Adipocyte (in vitro differentiated cells): ENCODE results near the gene IL1RL1.

Source experiments
- DNase-seq: peaks from one replicate; pipeline ENCODE4 v3.0.0-alpha.2; 2015; ENCODE audit warnings: low read depth
- H3K27me3 ChIP-seq: replicated peaks from 2 replicates; pipeline ENCODE4 v1.7.0; 2013; ENCODE audit warnings: mild to moderate bottlenecking, low read length, moderate library complexity; ENCODE audit not compliant: control insufficient read depth, insufficient read depth
- H3K36me3 ChIP-seq: 2 replicates; pipeline ENCODE4 v1.7.0; 2013; ENCODE audit warnings: low read length, mild to moderate bottlenecking, moderate library complexity; ENCODE audit not compliant: control insufficient read depth, insufficient read depth, severe bottlenecking
- H3K4me1 ChIP-seq: 2 replicates; pipeline ENCODE4 v1.7.0; 2013; ENCODE audit warnings: mild to moderate bottlenecking, low read length, moderate library complexity; ENCODE audit not compliant: control insufficient read depth, insufficient read depth
- H3K4me3 ChIP-seq: 2 replicates; pipeline ENCODE4 v1.7.0; 2013; ENCODE audit warnings: mild to moderate bottlenecking, low read length, moderate library complexity
- H3K9ac ChIP-seq: 2 replicates; pipeline ENCODE4 v1.7.0; 2013; ENCODE audit warnings: mild to moderate bottlenecking, low read length, moderate library complexity
- H3K9me3 ChIP-seq: 2 replicates; pipeline ENCODE4 v1.7.0; 2013; ENCODE audit warnings: mild to moderate bottlenecking, low read length, moderate library complexity; ENCODE audit not compliant: control insufficient read depth

IL1RL1 gene

DNA sequence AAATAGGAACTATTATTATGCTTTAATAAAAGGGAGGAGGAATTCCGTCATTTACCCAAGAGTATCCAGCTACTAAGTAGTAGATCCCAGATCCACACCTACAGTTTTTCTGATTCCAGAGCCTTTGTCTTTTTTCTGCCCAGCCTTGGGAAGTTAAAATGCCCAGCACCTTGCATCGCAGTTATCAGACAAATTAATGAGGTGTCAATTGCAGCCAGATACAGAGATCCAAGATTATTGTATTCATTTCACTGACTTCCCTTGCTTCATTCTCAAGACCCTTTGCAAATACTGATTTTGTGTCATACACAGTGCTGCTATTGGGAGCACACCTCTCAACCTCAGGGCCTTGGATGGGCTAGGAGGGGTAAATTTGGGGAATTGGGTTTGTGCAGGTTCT, 45.4 kb downstream of the IL1RL1 start:
- DNase-seq, result no peak
- no peak overlapping the region for H3K4me3 ChIP-seq
- H3K9me3 ChIP-seq, result no peaks in the 10 kb centered on the region
- H3K9ac ChIP-seq, result no peak overlapping the region
- peaks cover 5% of the 10 kb centered on the region for H3K4me1 ChIP-seq
- no peaks in the 10 kb centered on the region for H3K27me3 ChIP-seq
- no peaks in the 10 kb centered on the region for H3K36me3 ChIP-seq

DNA sequence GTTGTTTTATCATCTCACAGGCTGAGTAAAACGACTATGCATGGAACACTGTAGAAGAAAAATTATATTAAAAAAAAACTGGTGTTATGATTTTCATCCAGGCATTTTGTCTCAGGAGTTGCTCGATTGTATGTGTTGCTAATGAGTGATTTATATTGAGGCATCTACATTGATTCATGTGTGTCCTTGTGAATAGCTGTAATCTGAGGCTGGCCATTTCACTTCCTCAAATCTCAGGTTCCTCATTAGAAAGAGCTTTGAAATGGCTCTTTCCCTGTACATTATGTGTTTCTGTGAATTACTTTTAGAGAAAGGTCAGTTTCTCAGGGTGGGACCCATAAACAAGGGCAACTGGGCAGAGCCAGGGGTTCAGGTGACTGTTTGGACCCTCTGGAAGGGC, 46.6 kb downstream of the IL1RL1 start:
- H3K27me3 ChIP-seq, result no peaks in the 10 kb centered on the region
- no peak overlapping the region for H3K9ac ChIP-seq
- H3K36me3 ChIP-seq, result no peaks in the 10 kb centered on the region
- DNase-seq, result no peak
- H3K9me3 ChIP-seq, result no peaks in the 10 kb centered on the region
- H3K4me1 ChIP-seq, result peaks cover 5% of the 10 kb centered on the region
- H3K4me3 ChIP-seq, result no peak overlapping the region

DNA sequence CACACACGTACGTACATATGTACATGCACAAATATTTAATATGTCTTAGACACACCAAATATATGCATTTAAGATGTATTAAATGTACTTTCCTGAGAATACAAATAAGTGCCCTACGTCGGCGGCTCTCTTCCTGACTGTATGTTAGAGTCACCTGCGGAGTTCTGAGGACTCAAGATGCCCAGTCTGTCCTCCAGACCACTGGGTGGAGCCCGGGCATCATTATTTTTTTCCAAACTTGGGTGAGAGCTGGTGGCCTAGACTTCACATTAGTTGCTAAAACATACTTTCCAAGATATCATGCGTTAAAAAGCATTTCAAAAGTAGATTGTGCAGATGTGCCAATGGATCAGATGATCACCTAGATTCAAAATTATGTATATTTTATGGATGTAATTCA, 47.1 kb downstream of the IL1RL1 start:
- Histone ChIP-seq H3K36me3 (no peaks in the 10 kb centered on the region), H3K27me3 (no peaks in the 10 kb centered on the region), H3K9ac (no peak overlapping the region), H3K4me3 (no peak overlapping the region), H3K9me3 (no peaks in the 10 kb centered on the region), H3K4me1 (peaks cover 5% of the 10 kb centered on the region)
- no peak for DNase-seq

DNA sequence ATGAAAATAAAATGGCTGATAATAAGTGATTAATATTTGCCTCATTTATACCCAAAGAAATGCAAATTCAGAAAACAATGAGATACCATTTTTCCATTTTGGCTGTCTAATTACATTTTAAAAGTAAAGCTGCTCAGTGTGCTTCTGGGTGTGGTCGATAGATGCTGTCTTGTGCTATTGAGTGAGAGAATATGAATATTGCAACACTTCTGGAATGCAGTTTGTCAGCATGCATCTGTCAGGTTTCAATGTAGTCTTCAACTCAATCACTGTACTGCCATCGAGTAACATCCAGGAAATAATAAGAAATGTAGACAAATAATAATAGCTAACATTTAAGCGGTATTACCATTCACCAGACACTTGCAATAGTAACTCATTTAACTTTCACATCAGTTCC, 48.2 kb downstream of the IL1RL1 start:
- Histone ChIP-seq H3K9ac (no peak overlapping the region), H3K27me3 (no peaks in the 10 kb centered on the region)

DNA sequence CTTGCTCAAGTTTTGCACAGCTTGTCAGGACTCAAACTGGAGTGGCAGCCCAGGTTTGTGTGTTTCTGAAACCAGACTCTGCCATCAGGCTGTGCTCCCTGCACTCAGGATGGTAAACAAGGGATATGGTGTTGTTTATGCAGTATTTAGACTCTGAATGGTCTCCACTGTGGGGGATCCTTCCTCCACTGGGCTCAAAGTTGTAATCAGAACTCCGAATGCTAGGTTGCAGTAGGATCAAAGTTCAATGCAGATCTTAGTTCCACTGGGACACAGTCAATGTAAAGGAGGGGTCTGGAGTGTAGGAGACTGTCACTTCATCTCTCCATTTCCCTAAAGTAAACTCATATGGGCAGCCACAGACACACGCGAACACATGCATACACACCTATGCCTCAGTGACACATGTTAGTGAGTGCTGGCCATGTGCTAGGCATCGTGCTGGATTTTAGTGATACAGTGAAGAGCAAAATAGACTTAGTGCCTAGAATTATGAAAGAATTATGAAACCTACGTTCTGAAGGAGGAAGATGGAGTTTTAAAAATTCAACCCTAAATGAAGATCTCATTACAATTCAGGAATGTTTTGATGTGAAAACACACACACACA, 50.4 kb downstream of the IL1RL1 start:
- H3K27me3 ChIP-seq, result no peaks in the 10 kb centered on the region
- DNase-seq, result no peak
- no peaks in the 10 kb centered on the region for H3K36me3 ChIP-seq
- no peaks in the 10 kb centered on the region for H3K4me1 ChIP-seq
- peaks cover 11% of the 10 kb centered on the region for H3K9me3 ChIP-seq
- no peak overlapping the region for H3K4me3 ChIP-seq
- no peak overlapping the region for H3K9ac ChIP-seq

More for the DNA sequence above, 48.2 kb downstream of the IL1RL1 start:
- no peak for DNase-seq
- Histone ChIP-seq H3K9me3 (no peaks in the 10 kb centered on the region), H3K4me3 (no peak overlapping the region), H3K36me3 (no peaks in the 10 kb centered on the region), H3K4me1 (peaks cover 5% of the 10 kb centered on the region)

DNA sequence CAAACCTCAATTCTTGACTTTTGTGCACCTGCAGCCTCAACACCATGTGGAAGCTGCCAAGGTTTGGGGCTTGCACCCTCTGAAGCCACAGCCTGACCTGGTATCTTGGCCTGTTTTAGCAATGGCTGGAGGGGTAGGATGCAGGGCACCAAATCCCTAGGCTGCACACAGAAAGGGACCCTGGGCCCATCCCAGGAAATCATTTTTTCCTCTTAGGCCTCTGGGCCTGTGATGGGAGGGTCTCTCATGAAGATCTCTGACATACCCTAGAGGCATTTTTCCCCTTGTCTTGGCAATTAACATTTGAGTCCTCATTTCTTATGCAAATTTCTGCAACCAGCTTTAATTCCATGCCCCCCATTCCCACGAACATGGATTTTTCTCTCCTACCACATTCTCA, 54.4 kb downstream of the IL1RL1 start:
- Histone ChIP-seq H3K4me3 (no peak overlapping the region), H3K9me3 (peaks cover 17% of the 10 kb centered on the region), H3K36me3 (no peaks in the 10 kb centered on the region), H3K4me1 (no peaks in the 10 kb centered on the region), H3K9ac (no peak overlapping the region), H3K27me3 (no peaks in the 10 kb centered on the region)
- DNase-seq, result no peak

DNA sequence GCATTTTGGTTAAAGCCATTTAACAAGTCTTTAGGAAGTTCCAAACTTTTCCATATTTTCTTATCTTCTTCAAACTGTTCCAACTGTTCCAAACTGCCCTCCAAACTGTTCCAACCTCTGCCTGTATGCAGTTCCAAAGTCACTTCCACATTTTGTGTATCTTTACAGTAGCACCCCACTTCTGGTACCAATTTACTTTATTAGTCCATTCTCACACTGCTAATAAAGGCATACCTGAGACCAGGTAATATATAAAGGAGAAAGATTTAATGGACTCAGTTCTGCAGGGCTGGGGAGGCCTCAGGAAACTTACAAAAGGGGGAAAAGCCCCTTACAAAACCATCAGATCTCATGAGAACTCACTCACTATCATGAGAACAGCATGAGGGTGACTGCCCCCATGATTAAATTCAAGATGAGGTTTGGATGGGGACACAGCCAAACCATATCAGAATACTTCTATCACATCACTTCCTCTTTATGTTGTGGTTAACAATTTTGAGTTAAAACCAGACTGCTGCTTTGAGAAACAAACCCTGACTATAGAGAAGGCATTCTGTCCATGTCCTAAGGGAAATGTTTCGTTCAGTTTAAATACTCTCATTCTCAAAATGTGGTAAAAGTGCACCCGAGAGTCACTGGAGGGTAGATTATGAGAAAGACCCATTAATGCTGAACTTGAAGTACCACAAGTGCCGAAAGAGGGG, 55.2 kb downstream of the IL1RL1 start:
- H3K36me3 ChIP-seq, result no peaks in the 10 kb centered on the region
- no peaks in the 10 kb centered on the region for H3K4me1 ChIP-seq
- no peaks in the 10 kb centered on the region for H3K27me3 ChIP-seq
- peaks cover 17% of the 10 kb centered on the region for H3K9me3 ChIP-seq
- H3K9ac ChIP-seq, result no peak overlapping the region
- peak overlapping the region; percentile 11 for H3K4me3 ChIP-seq
- no peak for DNase-seq

DNA sequence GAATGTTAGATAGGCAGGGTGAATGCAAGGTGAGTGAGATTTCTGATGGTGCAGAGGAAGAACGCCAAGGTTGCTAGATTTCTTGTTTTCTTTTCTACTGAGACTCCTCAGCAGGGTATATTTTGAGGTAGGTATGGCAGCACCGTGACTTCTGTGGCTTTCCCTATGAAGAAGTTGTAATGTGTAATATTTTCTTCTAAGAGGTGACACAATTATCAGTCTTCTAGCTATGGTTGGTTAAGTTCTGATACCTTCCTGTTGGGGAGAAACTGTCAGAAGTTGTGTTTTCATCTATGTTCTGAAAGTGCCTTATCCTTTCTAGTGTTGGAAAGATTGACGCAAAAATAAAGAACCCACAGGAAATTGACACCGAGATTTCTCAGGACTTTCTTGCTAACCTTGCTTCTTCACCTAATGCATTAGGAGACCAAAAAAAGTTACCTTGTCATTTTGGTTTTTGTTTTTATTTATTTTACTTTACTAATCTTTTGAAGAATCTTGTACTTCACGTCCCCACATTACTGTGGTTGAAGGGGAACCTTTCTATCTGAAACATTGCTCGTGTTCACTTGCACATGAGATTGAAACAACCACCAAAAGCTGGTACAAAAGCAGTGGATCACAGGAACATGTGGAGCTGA, 56.1 kb downstream of the IL1RL1 start:
- no peak overlapping the region for H3K4me3 ChIP-seq
- H3K9me3 ChIP-seq, result peaks cover 17% of the 10 kb centered on the region
- H3K36me3 ChIP-seq, result no peaks in the 10 kb centered on the region
- DNase-seq, result no peak
- H3K4me1 ChIP-seq, result no peaks in the 10 kb centered on the region
- no peak overlapping the region for H3K9ac ChIP-seq
- no peaks in the 10 kb centered on the region for H3K27me3 ChIP-seq

DNA sequence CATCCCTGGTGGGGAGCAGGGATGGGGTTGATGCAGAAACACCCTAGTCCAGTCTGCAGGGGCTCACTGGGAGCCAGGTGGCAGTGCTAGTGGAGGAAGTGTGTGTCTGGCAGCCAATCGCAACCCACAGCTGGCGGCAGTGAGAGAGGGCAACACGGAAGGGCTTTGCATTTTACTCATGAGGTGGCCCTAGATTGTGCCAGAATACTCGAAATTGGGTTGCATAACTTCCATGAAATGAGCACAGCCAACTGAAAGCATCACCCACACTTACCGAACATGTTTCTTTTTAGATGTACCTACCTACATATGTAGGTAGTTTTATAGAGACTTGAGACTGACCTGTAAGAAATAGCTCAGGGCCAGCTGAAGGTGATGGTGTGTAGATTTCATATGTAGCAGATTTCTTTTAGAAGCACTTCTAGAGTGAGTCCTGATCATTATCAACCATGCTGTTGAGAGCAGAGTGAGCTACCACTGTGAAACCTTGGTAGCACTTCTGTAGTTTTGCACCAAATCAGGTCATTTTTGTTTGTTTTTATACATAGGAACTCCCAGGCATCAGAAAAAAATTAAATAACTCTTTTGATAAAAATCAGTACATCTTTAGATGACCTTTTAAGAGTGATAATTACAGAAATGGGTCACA, 57.2 kb downstream of the IL1RL1 start:
- Histone ChIP-seq H3K36me3 (no peaks in the 10 kb centered on the region), H3K4me3 (no peak overlapping the region), H3K4me1 (no peaks in the 10 kb centered on the region), H3K9me3 (peaks cover 17% of the 10 kb centered on the region), H3K27me3 (no peaks in the 10 kb centered on the region), H3K9ac (no peak overlapping the region)
- DNase-seq, result no peak

DNA sequence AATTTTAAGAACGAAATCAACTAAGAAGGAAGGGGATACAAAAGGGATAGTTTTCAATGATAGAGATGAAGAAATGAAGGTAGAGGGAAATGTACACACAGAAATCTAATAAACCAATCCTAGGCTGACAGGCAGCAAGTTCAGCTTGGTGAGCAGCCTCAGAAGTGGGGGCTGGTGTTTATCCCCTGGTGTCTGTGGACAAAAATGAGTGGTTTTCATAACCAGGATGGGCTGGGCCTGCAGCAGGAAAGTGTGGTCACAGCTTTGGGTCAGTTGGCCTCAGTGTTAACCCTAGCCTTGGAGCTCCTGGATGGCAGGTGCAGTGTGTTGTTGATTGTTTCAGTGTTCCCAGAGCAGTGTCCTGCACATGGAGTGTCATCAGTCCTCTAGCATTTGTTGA, 58.5 kb downstream of the IL1RL1 start:
- peaks cover 17% of the 10 kb centered on the region for H3K9me3 ChIP-seq
- no peak for DNase-seq
- no peak overlapping the region for H3K4me3 ChIP-seq
- no peak overlapping the region for H3K9ac ChIP-seq
- no peaks in the 10 kb centered on the region for H3K27me3 ChIP-seq
- no peaks in the 10 kb centered on the region for H3K36me3 ChIP-seq
- H3K4me1 ChIP-seq, result no peaks in the 10 kb centered on the region

DNA sequence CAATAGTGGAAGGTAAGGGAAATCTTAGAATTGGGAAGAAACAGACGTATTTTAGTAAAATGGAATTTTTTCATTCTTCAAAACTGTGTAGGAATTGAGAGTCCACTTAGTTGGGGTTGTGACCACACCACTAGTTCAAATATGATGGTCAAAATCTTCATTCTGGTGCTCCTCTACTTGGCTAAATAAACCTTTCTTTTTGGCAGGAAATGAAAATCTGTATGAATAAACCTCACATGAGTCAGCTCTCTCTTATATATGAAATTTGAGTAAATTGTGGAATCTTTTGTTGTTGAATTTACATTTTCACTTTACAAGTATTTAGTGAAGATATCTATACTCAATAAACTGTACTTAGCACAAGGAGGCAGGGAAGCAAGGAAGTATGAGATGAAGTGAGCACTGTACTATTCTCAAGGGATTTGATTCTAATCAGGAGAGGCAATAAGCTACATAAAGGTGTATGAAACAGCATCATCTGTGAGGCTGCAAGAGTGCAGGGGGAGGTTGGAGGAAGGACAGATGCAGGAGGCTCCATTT, 64.8 kb downstream of the IL1RL1 start:
- no peaks in the 10 kb centered on the region for H3K27me3 ChIP-seq
- no peaks in the 10 kb centered on the region for H3K4me1 ChIP-seq
- H3K36me3 ChIP-seq, result no peaks in the 10 kb centered on the region
- H3K4me3 ChIP-seq, result no peak overlapping the region
- no peak for DNase-seq
- no peak overlapping the region for H3K9ac ChIP-seq
- H3K9me3 ChIP-seq, result no peaks in the 10 kb centered on the region
